ENCODE data around the gene CA5B. TPM values are rescaled to one million over a fixed set of nuclear protein-coding genes. Genes with fewer than 3 reads are reported as not detected.

CA5B gene
- total RNA-seq, 4 donors from 2014 or later = 4.2 to 8.2 (median 6.0) TPM

GRCh38 chrX:15816438-15816809, 78.4 kb downstream of the CA5B start:
- TF ChIP-seq CTCF (IDR thresholded peaks at IDR 0.05) (no peak), POLR2AphosphoS5 (IDR thresholded peaks at IDR 0.05) (no peak), POLR2A (IDR thresholded peaks at IDR 0.05; ENCODE audit: low read depth) (no peak), EP300 (IDR thresholded peaks at IDR 0.05) (no peak)
- Histone ChIP-seq H3K4me1 (no peaks in the 10 kb centered on the region), H3K27me3 (no peaks in the 10 kb centered on the region), H3K27ac (replicated peaks in 1 of 4) (no peak overlapping the region), H3K4me3 (no peak overlapping the region), H3K9me3 (no peaks in the 10 kb centered on the region), H3K36me3 (peaks cover 0 to 93% (median 55%) of the 10 kb centered on the region in 4 donors)
- no peak for DNase-seq (ENCODE audit: extremely low spot score)
- 75% methylated on average over 1 of the region's 1 CpG for WGBS
- intact Hi-C loops (cut with DNase I) = no loop called here

- TF ChIP-seq POLR2AphosphoS5 (IDR thresholded peaks at IDR 0.05) (no peak), CTCF (IDR thresholded peaks at IDR 0.05) (no peak), EP300 (IDR thresholded peaks at IDR 0.05) (no peak), POLR2A (IDR thresholded peaks at IDR 0.05; ENCODE audit: low read depth) (no peak)
- peaks cover 0 to 92% (median 52%) of the 10 kb centered on the region in 4 donors for H3K36me3 ChIP-seq
- no peaks in the 10 kb centered on the region for H3K27me3 ChIP-seq
- H3K27ac ChIP-seq (replicated peaks in 1 of 4) = no peak overlapping the region
- no peaks in the 10 kb centered on the region for H3K9me3 ChIP-seq
- intact Hi-C loops (cut with DNase I) = no loop called here
- H3K4me3 ChIP-seq = no peak overlapping the region
- no peaks in the 10 kb centered on the region for H3K4me1 ChIP-seq
- 68% methylated on average over 4 of the region's 4 CpGs for WGBS
- no peak for DNase-seq (ENCODE audit: extremely low spot score)
Observed at GRCh38 chrX:15816886-15817285, 78.8 kb downstream of the CA5B start.

- 84% methylated on average over 14 of the region's 14 CpGs for WGBS
- no peak for TF ChIP-seq POLR2AphosphoS5 (IDR thresholded peaks at IDR 0.05)
- no peak for TF ChIP-seq POLR2A (IDR thresholded peaks at IDR 0.05; ENCODE audit: low read depth)
- TF ChIP-seq CTCF (IDR thresholded peaks at IDR 0.05) = no peak
- TF ChIP-seq EP300 (IDR thresholded peaks at IDR 0.05) = no peak
- intact Hi-C loops (cut with DNase I) = no loop called here
- Histone ChIP-seq H3K4me1 (no peaks in the 10 kb centered on the region), H3K36me3 (peaks cover 0 to 77% (median 54%) of the 10 kb centered on the region in 4 donors), H3K27me3 (no peaks in the 10 kb centered on the region), H3K27ac (replicated peaks in 1 of 4) (no peak overlapping the region), H3K4me3 (no peak overlapping the region), H3K9me3 (no peaks in the 10 kb centered on the region)
- no peak for DNase-seq (ENCODE audit: extremely low spot score)
Observed at GRCh38 chrX:15820106-15821073, 82.3 kb downstream of the CA5B start.

- DNase-seq (ENCODE audit: extremely low spot score) = no peak
Observed at GRCh38 chrX:15822922-15823321, 84.9 kb downstream of the CA5B start.

More at GRCh38 chrX:15822922-15823321, 84.9 kb downstream of the CA5B start:
- TF ChIP-seq CTCF (IDR thresholded peaks at IDR 0.05) = no peak
- no peak for TF ChIP-seq POLR2A (IDR thresholded peaks at IDR 0.05; ENCODE audit: low read depth)
- no peak for TF ChIP-seq EP300 (IDR thresholded peaks at IDR 0.05)
- no peak for TF ChIP-seq POLR2AphosphoS5 (IDR thresholded peaks at IDR 0.05)
- intact Hi-C loops (cut with DNase I) = no loop called here
- H3K4me1 ChIP-seq = peaks cover 0 to 9% (median 0%) of the 10 kb centered on the region in 4 donors
- H3K27me3 ChIP-seq = no peaks in the 10 kb centered on the region
- H3K36me3 ChIP-seq = peaks cover 0 to 64% (median 37%) of the 10 kb centered on the region in 4 donors
- no peak overlapping the region for H3K27ac ChIP-seq (replicated peaks in 1 of 4)
- no peak overlapping the region for H3K4me3 ChIP-seq
- WGBS = 97% methylated on average over 23 of the region's 23 CpGs
- no peaks in the 10 kb centered on the region for H3K9me3 ChIP-seq
